NCI-H1417 (cell line): ENCODE data around the gene CXorf38.
"Not testable (repeated sequence)": the region's sequence is repeated elsewhere in the genome, so short reads cannot be mapped to it uniquely, and the experiment has no call there.

Source experiments
- DNase-seq, 3 experiments: peaks; one replicate each; lab custom pipeline; 2025; lab: John Stamatoyannopoulos, UW

CXorf38 gene

GRCh38 chrX:40628506-40628905, 18.9 kb downstream of the CXorf38 start:
- DNase-seq, result no peak

GRCh38 chrX:40625294-40625693, 22.1 kb downstream of the CXorf38 start:
- DNase-seq, result no peak

GRCh38 chrX:40623665-40624064, 23.7 kb downstream of the CXorf38 start:
- no peak for DNase-seq

GRCh38 chrX:40623139-40623536, 24.2 kb downstream of the CXorf38 start, which contains the start of gene MPC1L:
MPC1L (plus strand) TSS chrX:40623428; CDS start chrX:40623566, 138 bp downstream.
- DNase-seq, result no peak

- no peak for DNase-seq
These were observed 24.8 kb downstream of the CXorf38 start for GRCh38 chrX:40622479-40623138.

GRCh38 chrX:40617566-40617965, 29.8 kb downstream of the CXorf38 start:
- no peak for DNase-seq

GRCh38 chrX:40615976-40616375, 31.4 kb downstream of the CXorf38 start:
- DNase-seq, result no peak

GRCh38 chrX:40612511-40612910, 34.9 kb downstream of the CXorf38 start:
- DNase-seq, result no peak

GRCh38 chrX:40607381-40607780, 40.0 kb downstream of the CXorf38 start:
- no peak for DNase-seq

- DNase-seq, result no peak
These were observed 43.9 kb downstream of the CXorf38 start for GRCh38 chrX:40603446-40603845.

- not testable (repeated sequence) for DNase-seq
These were observed 57.6 kb downstream of the CXorf38 start for GRCh38 chrX:40589616-40590321.

GRCh38 chrX:40587623-40588022, 59.7 kb downstream of the CXorf38 start:
- not testable (repeated sequence) for DNase-seq

GRCh38 chrX:40582811-40583210, 64.5 kb downstream of the CXorf38 start:
- DNase-seq, result no peak

- DNase-seq, result not testable (repeated sequence)
These were observed 65.2 kb downstream of the CXorf38 start for GRCh38 chrX:40582178-40582577.

- DNase-seq, result no peak
These were observed 65.9 kb downstream of the CXorf38 start for GRCh38 chrX:40581336-40581920.

- peak; percentile 90 to 99 (median 96) for DNase-seq
These were observed 66.6 kb downstream of the CXorf38 start, which contains the start of gene ATP6AP2 for GRCh38 chrX:40580537-40581335. ATP6AP2 (plus strand) TSS chrX:40580970; CDS start chrX:40581066, 96 bp downstream.

GRCh38 chrX:40579900-40580536, 67.3 kb downstream of the CXorf38 start:
- DNase-seq, result peak in 2 of 3 experiments; percentile 50 to 73

- DNase-seq, result no peak
These were observed 68.2 kb downstream of the CXorf38 start for GRCh38 chrX:40579141-40579540.

- DNase-seq, result peak in 1 of 3 experiments; percentile 42
These were observed 69.2 kb downstream of the CXorf38 start for GRCh38 chrX:40578039-40578695.
